SU-DHL-6 (cell line): ENCODE results near the gene CORO7.

Source experiments
- H2AFZ ChIP-seq: fragments of 200-600 bp; sonication (generic); 2 replicates; pipeline ENCODE4 v1.6.1; 2014; ENCODE audit warnings: low read depth, mild to moderate bottlenecking, moderate library complexity, mixed read lengths, antibody characterized with exemption, low read length; ENCODE audit not compliant: severe bottlenecking
- H3F3A ChIP-seq: fragments of 200-600 bp; shearing (Covaris generic); 2 replicates; pipeline ENCODE4 v1.6.0; 2016; ENCODE audit warnings: antibody characterized with exemption, mild to moderate bottlenecking; ENCODE audit not compliant: insufficient read depth
- H3K27ac ChIP-seq: fragments of 200-600 bp; sonication (generic); 2 replicates; pipeline ENCODE4 v1.5.1; 2016; ENCODE audit warnings: low read depth, mild to moderate bottlenecking, low read length, moderate library complexity, mixed read lengths
- H3K27me3 ChIP-seq: fragments of 200-600 bp; sonication (generic), shearing (Covaris generic); 2 replicates; pipeline ENCODE4 v1.6.0; 2014; ENCODE audit warnings: mild to moderate bottlenecking, low read length
- H3K36me3 ChIP-seq: fragments of 200-600 bp; sonication (generic); 2 replicates; pipeline ENCODE4 v1.6.1; 2014; ENCODE audit warnings: mild to moderate bottlenecking, low read length, mixed read lengths
- H3K4me2 ChIP-seq: fragments of 300-600, 200-600 bp; shearing (Covaris generic), sonication (generic); 2 replicates; pipeline ENCODE4 v1.6.0; 2014; ENCODE audit warnings: low read length, low read depth, mild to moderate bottlenecking; ENCODE audit not compliant: poor library complexity, severe bottlenecking
- H3K4me3 ChIP-seq: fragments of 200-600 bp; sonication (generic); 2 replicates; pipeline ENCODE4 v1.5.1; 2014; ENCODE audit warnings: antibody characterized with exemption, low read length, mild to moderate bottlenecking, mixed read lengths; ENCODE audit not compliant: insufficient read depth, poor library complexity, severe bottlenecking
- H3K79me2 ChIP-seq: fragments of 200-600 bp; sonication (generic); 2 replicates; pipeline ENCODE4 v1.6.1; 2014; ENCODE audit warnings: mild to moderate bottlenecking, low read length, moderate library complexity; ENCODE audit not compliant: insufficient read depth
- H3K9ac ChIP-seq: fragments of 200-600 bp; sonication (generic); 2 replicates; pipeline ENCODE4 v1.7.0; 2014; ENCODE audit warnings: mild to moderate bottlenecking, low read length
- H3K9me2 ChIP-seq: fragments of 200-600 bp; sonication (generic); replicated peaks from 2 replicates; pipeline ENCODE4 v1.6.1; 2014; ENCODE audit warnings: low read length; ENCODE audit not compliant: insufficient read depth
- H3K9me3 ChIP-seq: fragments of 200-600 bp; sonication (generic); 2 replicates; pipeline ENCODE4 v1.6.1; 2014; ENCODE audit warnings: low read length, mixed read lengths; ENCODE audit not compliant: insufficient read depth
- H4K20me1 ChIP-seq: fragments of 200-600 bp; sonication (generic); 2 replicates; pipeline ENCODE4 v1.6.1; 2014; ENCODE audit warnings: low read depth, mild to moderate bottlenecking, antibody characterized with exemption, low read length, moderate library complexity, mixed read lengths
- CTCF ChIP-seq: fragments of 200-600 bp; sonication (generic); IDR thresholded peaks from one replicate; pipeline ENCODE4 v1.5.1; 2017; ENCODE audit warnings: antibody characterized with exemption, mild to moderate bottlenecking, low read length, moderate library complexity; ENCODE audit not compliant: insufficient read depth, poor library complexity, severe bottlenecking
- EZH2phosphoT487 ChIP-seq: fragments of 200-600 bp; sonication (generic), shearing (Covaris generic); conservative IDR thresholded peaks from 2 replicates; pipeline ENCODE4 v1.6.1; 2018; ENCODE audit warnings: mild to moderate bottlenecking, antibody characterized with exemption, low read length, moderate library complexity, mixed read lengths

The CORO7 gene

GRCh38 chr16:4381072-4381934 is 35.1 kb downstream of the CORO7 start:
- Histone ChIP-seq H3F3A (no peaks in the 10 kb centered on the region), H3K27me3 (no peaks in the 10 kb centered on the region), H3K27ac (no peak overlapping the region), H3K36me3 (no peaks in the 10 kb centered on the region), H4K20me1 (no peaks in the 10 kb centered on the region), H2AFZ (no peak overlapping the region), H3K9me2 (no peaks in the 10 kb centered on the region), H3K9ac (no peak overlapping the region), H3K4me3 (no peak overlapping the region), H3K4me2 (no peak overlapping the region), H3K9me3 (no peaks in the 10 kb centered on the region), H3K79me2 (no peaks in the 10 kb centered on the region)
- TF ChIP-seq CTCF (no peak), EZH2phosphoT487 (no peak)

- H2AFZ ChIP-seq = no peak overlapping the region
- H3K9me3 ChIP-seq = no peaks in the 10 kb centered on the region
- no peak overlapping the region for H3K4me3 ChIP-seq
- no peak for TF ChIP-seq EZH2phosphoT487
- TF ChIP-seq CTCF = no peak
- H3K27ac ChIP-seq = no peak overlapping the region
- H4K20me1 ChIP-seq = no peaks in the 10 kb centered on the region
- no peak overlapping the region for H3K9ac ChIP-seq
- no peaks in the 10 kb centered on the region for H3F3A ChIP-seq
- H3K79me2 ChIP-seq = no peaks in the 10 kb centered on the region
- H3K36me3 ChIP-seq = no peaks in the 10 kb centered on the region
- H3K4me2 ChIP-seq = no peak overlapping the region
- no peaks in the 10 kb centered on the region for H3K27me3 ChIP-seq
- no peaks in the 10 kb centered on the region for H3K9me2 ChIP-seq
These were observed 36.0 kb downstream of the CORO7 start for GRCh38 chr16:4380119-4381063.

GRCh38 chr16:4378999-4379690 is 37.3 kb downstream of the CORO7 start:
- H3K9me2 ChIP-seq = no peaks in the 10 kb centered on the region

More at GRCh38 chr16:4378999-4379690, 37.3 kb downstream of the CORO7 start:
- Histone ChIP-seq H4K20me1 (no peaks in the 10 kb centered on the region), H3K79me2 (no peaks in the 10 kb centered on the region), H3K27me3 (no peaks in the 10 kb centered on the region), H3K4me2 (no peak overlapping the region), H3F3A (no peaks in the 10 kb centered on the region), H3K9me3 (no peaks in the 10 kb centered on the region), H3K9ac (no peak overlapping the region), H3K4me3 (no peak overlapping the region), H2AFZ (no peak overlapping the region), H3K36me3 (no peaks in the 10 kb centered on the region), H3K27ac (no peak overlapping the region)
- TF ChIP-seq CTCF (no peak), EZH2phosphoT487 (no peak)
